Endothelial cell of umbilical vein (primary cell): ENCODE measurements around the gene ATXN7L1. TPM values are rescaled to one million over a fixed set of nuclear protein-coding genes. Genes with fewer than 3 reads are reported as not detected.

Source experiments
- BruUV-seq: library from RNA; stranded (reverse); fragments of 400-500 nt; replicated peaks from 2 replicates; lab custom pipeline; 2021; lab: Mats Ljungman, UMichigan
- CTCF ChIA-PET: fragments of 300-600, 350-600 bp; sonication (Branson Sonifier 250); formaldehyde crosslinking; loops from one replicate; lab custom pipeline; 2021; ENCODE audit warnings: antibody characterized with exemption, inconsistent platforms; lab: Charles Lee
- POLR2A ChIA-PET: fragments of 300-600, 350-600 bp; sonication (Branson Sonifier 250); formaldehyde crosslinking; loops from one replicate; lab custom pipeline; 2021; ENCODE audit warnings: antibody characterized with exemption, inconsistent platforms; lab: Charles Lee
- DNase-seq: peaks from one replicate; pipeline ENCODE4 v3.0.0-alpha.2; 2011; ENCODE audit warnings: low read depth, low spot score
- FAIRE-seq: peaks from 2 replicates; lab custom pipeline; 2011; peaks lifted over from hg19 to GRCh38; lab: Jason Lieb, UNC
- H2AFZ ChIP-seq: 2 replicates; pipeline ENCODE4 v1.6.0; 2012; ENCODE audit warnings: low read depth, low read length, control low read depth, inconsistent platforms
- H3K27ac ChIP-seq: 2 replicates; pipeline ENCODE4 v1.5.1; 2011; ENCODE audit warnings: low read depth, mild to moderate bottlenecking, control low read depth, low read length, moderate library complexity; ENCODE audit not compliant: insufficient read depth
- H3K27me3 ChIP-seq, 2 experiments: 2 replicates each; pipeline versions ENCODE4 v1.6.0 to v1.6.1; 2011; ENCODE audit warnings: low read length in 2 of 2, mixed read lengths in 1 of 2; ENCODE audit not compliant: control insufficient read depth in 2 of 2, insufficient read depth in 2 of 2
- H3K36me3 ChIP-seq, 2 experiments: 2 replicates in 1 of 2; 3 replicates in 1 of 2; pipeline ENCODE4 v1.5.1; 2011; ENCODE audit warnings: low read length in 2 of 2, mild to moderate bottlenecking in 1 of 2, moderate library complexity in 1 of 2; ENCODE audit not compliant: control insufficient read depth in 2 of 2, insufficient read depth in 2 of 2; ENCODE audit errors: extremely low read depth in 1 of 2
- H3K4me1 ChIP-seq: 3 replicates; pipeline ENCODE4 v1.5.1; 2011; ENCODE audit warnings: mild to moderate bottlenecking, low read length; ENCODE audit not compliant: control insufficient read depth, insufficient read depth; ENCODE audit errors: extremely low read depth
- H3K4me2 ChIP-seq: 2 replicates; pipeline ENCODE4 v1.6.1; 2011; ENCODE audit warnings: low read length, control low read depth, mixed read lengths; ENCODE audit not compliant: insufficient read depth
- H3K4me3 ChIP-seq, 3 experiments: fragments of 200-600 bp in 1 of 3; sonication (generic), shearing (Covaris generic) in 1 of 3; replicated peaks in 1 of 3; 2 replicates each; pipeline ENCODE4 v1.5.1; 2011 to 2016; ENCODE audit warnings: control low read depth in 3 of 3, low read length in 3 of 3, mild to moderate bottlenecking in 2 of 3, inconsistent platforms in 1 of 3, low read depth in 1 of 3, moderate library complexity in 1 of 3; ENCODE audit not compliant: insufficient read depth in 1 of 3
- H3K79me2 ChIP-seq: 2 replicates; pipeline ENCODE4 v1.6.0; 2012; ENCODE audit warnings: low read length, inconsistent platforms; ENCODE audit not compliant: control insufficient read depth, insufficient read depth
- H3K9ac ChIP-seq: replicated peaks from 2 replicates; pipeline ENCODE3; 2011; ENCODE audit warnings: low read length, control low read depth; ENCODE audit not compliant: insufficient read depth; ENCODE audit errors: extremely low read depth
- H3K9me1 ChIP-seq: replicated peaks from 3 replicates; pipeline ENCODE4 v1.6.0; 2011; ENCODE audit warnings: mild to moderate bottlenecking, low read length; ENCODE audit not compliant: control insufficient read depth, insufficient read depth; ENCODE audit errors: extremely low read depth
- H3K9me3 ChIP-seq: replicated peaks from 2 replicates; pipeline ENCODE4 v1.5.1; 2012; ENCODE audit warnings: low read length, inconsistent platforms; ENCODE audit not compliant: control insufficient read depth, insufficient read depth
- H4K20me1 ChIP-seq: replicated peaks from 2 replicates; pipeline ENCODE3; 2011; ENCODE audit warnings: mild to moderate bottlenecking, low read length; ENCODE audit not compliant: control insufficient read depth, insufficient read depth; ENCODE audit errors: extremely low read depth
- CTCF ChIP-seq, 2 donors: IDR thresholded peaks; 1 replicate in 1 of 2; 2 replicates in 1 of 2; pipeline ENCODE4 v1.5.1; 2011; ENCODE audit warnings: low read length in 2 of 2, mild to moderate bottlenecking in 2 of 2, moderate library complexity in 2 of 2, control low read depth in 1 of 2, inconsistent platforms in 1 of 2, low read depth in 1 of 2; ENCODE audit not compliant: insufficient read depth in 1 of 2; ENCODE audit errors: extremely low read depth in 1 of 2
- EZH2 ChIP-seq: IDR thresholded peaks from 2 replicates; pipeline ENCODE4 v1.6.1; 2012; ENCODE audit warnings: borderline replicate concordance, low read depth, mild to moderate bottlenecking, moderate library complexity, low read length, inconsistent platforms; ENCODE audit not compliant: severe bottlenecking
- FOS ChIP-seq: IDR thresholded peaks from 2 replicates; pipeline ENCODE4 v1.6.1; 2011; ENCODE audit warnings: mild to moderate bottlenecking, low read length, moderate library complexity, borderline replicate concordance; ENCODE audit not compliant: insufficient read depth
- GATA2 ChIP-seq: IDR thresholded peaks from 2 replicates; pipeline ENCODE4 v1.7.0; 2011; ENCODE audit warnings: low read depth, mild to moderate bottlenecking, moderate library complexity, mixed read lengths, low read length; ENCODE audit not compliant: insufficient read length, insufficient read depth
- JUN ChIP-seq: IDR thresholded peaks from 2 replicates; pipeline ENCODE4 v1.6.1; 2011; ENCODE audit warnings: borderline replicate concordance, low read depth; ENCODE audit not compliant: insufficient read length, insufficient read depth
- MAX ChIP-seq: IDR thresholded peaks from 2 replicates; pipeline ENCODE4 v1.6.1; 2011; ENCODE audit not compliant: insufficient read depth, insufficient read length
- MYC ChIP-seq: IDR thresholded peaks from one replicate; pipeline ENCODE4 v1.6.1; 2011; ENCODE audit warnings: mild to moderate bottlenecking, low read depth, low read length
- POLR2A ChIP-seq: IDR thresholded peaks from 2 replicates; pipeline ENCODE4 v1.6.1; 2012; ENCODE audit warnings: low read depth, mild to moderate bottlenecking, control low read depth, low read length
- POLR2AphosphoS5 ChIP-seq: IDR thresholded peaks from 2 replicates; pipeline ENCODE4 v1.6.1; 2012; ENCODE audit warnings: low read depth, mild to moderate bottlenecking, control low read depth, low read length, moderate library complexity; ENCODE audit not compliant: insufficient read depth
- dilution Hi-C: fragments of 300-500 bp; cut with MboI; formaldehyde crosslinking; loops from one replicate; pipeline ENCODE4 v1.15.0; 2019; ENCODE audit warnings: low sequenced_read_pairs; ENCODE audit not compliant: extremely low pct_ligation_motif_present
- intact Hi-C: fragments of 100-400 bp; cut with micrococcal nuclease; formaldehyde crosslinking; loops from one replicate; pipeline ENCODE4 v1.10.0; 2022
- polyA plus RNA-seq, 4 experiments: library from polyadenylated mRNA; depleted of rRNA in 3 of 4; stranded (reverse) in 3 of 4; unstranded in 1 of 4; fragments of >200 nt; gene quantifications; 2 replicates each; pipeline versions ENCODE4 v1.2.1 to v1.2.3, GENCODE V29; 2011 to 2012; ENCODE audit warnings: missing spikeins in 1 of 4
- total RNA-seq: library from RNA; stranded (reverse); gene quantifications from 2 replicates; pipeline ENCODE4 v1.2.3, GENCODE V29; 2021

Gene ATXN7L1
- total and polyA plus RNA-seq, 2 donors (not counting 3 experiments of a cell fraction or from before 2014, with no cell fraction given), result 4.6 to 15.6 TPM

DNA sequence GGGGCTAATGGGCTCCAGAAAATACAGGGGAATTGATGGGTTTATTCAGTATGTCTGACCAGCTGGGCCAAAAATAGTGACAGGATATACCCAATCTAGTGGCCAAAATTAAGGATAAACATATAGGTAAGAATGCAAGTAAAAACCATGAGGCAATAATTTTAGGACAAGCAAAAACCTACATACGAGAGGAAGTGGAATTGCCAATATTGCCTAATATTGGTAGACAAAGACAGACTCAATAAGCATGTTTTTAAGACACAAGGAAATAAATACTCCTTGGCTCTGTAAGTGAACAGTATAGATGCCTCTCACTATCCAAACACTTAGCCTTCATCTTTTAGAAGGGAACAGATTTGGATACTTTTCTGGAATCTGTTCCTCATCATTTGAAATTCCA lies 51.0 kb downstream of the ATXN7L1 start:
- ChIA-PET POLR2A (no interaction called here), CTCF (interaction anchor here (0.9 kb wide), 1 partner anchor 9 kb away, joined by 3 read pairs; no protein-coding TSS in a partner anchor)
- no peak for DNase-seq
- H3K9me3 ChIP-seq, result no peaks in the 10 kb centered on the region
- no peaks in the 10 kb centered on the region for H3K27me3 ChIP-seq
- no peak overlapping the region for H3K4me2 ChIP-seq
- H3K27ac ChIP-seq, result no peak overlapping the region
- FAIRE-seq, result no peak
- H3K4me1 ChIP-seq, result peaks cover 12% of the 10 kb centered on the region
- H4K20me1 ChIP-seq, result no peaks in the 10 kb centered on the region
- BruUV-seq, result no TSS peak
- no peak overlapping the region for H3K9ac ChIP-seq
- H3K36me3 ChIP-seq, result no peaks in the 10 kb centered on the region
- TF ChIP-seq FOS (no peak), MAX (no peak), GATA2 (no peak), JUN (no peak), EZH2 (no peak), POLR2A (no peak), POLR2AphosphoS5 (no peak), CTCF (IDR thresholded peaks at IDR 0.05; ENCODE audit: extremely low read depth in 1 of 2, insufficient read depth in 1 of 2, low read depth in 1 of 2, low read length in 2 of 2) (no peak), MYC (no peak)
- dilution Hi-C loops (no loop called here), intact Hi-C loops (no loop called here)
- no peak overlapping the region for H2AFZ ChIP-seq
- no peaks in the 10 kb centered on the region for H3K79me2 ChIP-seq
- H3K9me1 ChIP-seq, result no peaks in the 10 kb centered on the region
- no peak overlapping the region for H3K4me3 ChIP-seq
